Measurements from ENCODE around the gene IFT20. TPM values are rescaled to one million over a fixed set of nuclear protein-coding genes. Genes with fewer than 3 reads are reported as not detected.

IFT20 gene
- total and polyA plus RNA-seq, 11 donors = 7.9 to 18.9 (median 11.1) TPM

GRCh38 chr17:28372203-28372944, 37.1 kb upstream of the IFT20 start:
- Histone ChIP-seq H3K4me3 (peak overlapping the region; percentile 47 to 85 (median 64)), H3K36me3 (peaks cover 0 to 4% (median 0%) of the 10 kb centered on the region in 9 donors), H3K27ac (peak overlapping the region in 11 of 12 donors; percentile 62 to 86 (median 78)), H3K9me3 (no peaks in the 10 kb centered on the region), H3K4me1 (peaks cover 7 to 39% (median 25%) of the 10 kb centered on the region in 12 donors), H3K27me3 (no peaks in the 10 kb centered on the region)
- 8 to 18% (median 13%) methylated on average over 30 to 53 of the region's 53 CpGs for WGBS, 4 donors
- intact Hi-C loops (cut with DNase I) = loop anchor here in 1 of 10 donors (10.0 kb wide), 1 partner anchor 58 kb away; the partner anchor contains the start of gene TMEM97
- TF ChIP-seq POLR2A (IDR thresholded peaks at IDR 0.05) = no peak
- ATAC-seq (peak in 2 of 4 donors; percentile 0 to 2), DNase-seq (no peak)

GRCh38 chr17:28371245-28372202, 36.3 kb upstream of the IFT20 start, which contains the start of gene SARM1:
Gene SARM1, plus strand, starts transcription at chr17:28371694. Its CDS starts 339 bp downstream, at chr17:28372033.
- peak; percentile 91 to 95 (median 92) for DNase-seq
- H3K27ac ChIP-seq = peak within 1 kb of the TSS; percentile 47 to 86 (median 78)
- 0 to 1% (median 1%) methylated on average over 48 to 80 of the region's 80 CpGs for WGBS, 4 donors
- peaks cover 0 to 6% (median 0%) of the 10 kb centered on the region in 9 donors for H3K36me3 ChIP-seq
- ATAC-seq = peak; percentile 78 to 90 (median 82)
- peaks cover 7 to 39% (median 25%) of the 10 kb centered on the region in 12 donors for H3K4me1 ChIP-seq
- TF ChIP-seq POLR2A (IDR thresholded peaks at IDR 0.05) = peak in 1 of 2 donors; percentile 27
- TF ChIP-seq CTCF (IDR thresholded peaks at IDR 0.05) = no peak
- intact Hi-C loops (cut with DNase I) = loop anchor here in 1 of 10 donors (10.0 kb wide), 1 partner anchor 57 kb away; the partner anchor contains the start of gene TMEM97
- H3K9me3 ChIP-seq = no peaks in the 10 kb centered on the region
- H3K4me3 ChIP-seq = peak within 1 kb of the TSS; percentile 47 to 85 (median 64)
- no peaks in the 10 kb centered on the region for H3K27me3 ChIP-seq

GRCh38 chr17:28370744-28371103, 35.5 kb upstream of the IFT20 start:
- intact Hi-C loops (cut with DNase I) = loop anchor here in 1 of 10 donors (10.0 kb wide), 1 partner anchor 56 kb away; the partner anchor contains the start of gene TMEM97
- ATAC-seq = no peak
- Histone ChIP-seq H3K27ac (peak overlapping the region; percentile 47 to 86 (median 78)), H3K4me3 (peak overlapping the region in 10 of 12 donors; percentile 47 to 85 (median 64)), H3K4me1 (peaks cover 7 to 39% (median 25%) of the 10 kb centered on the region in 12 donors), H3K9me3 (no peaks in the 10 kb centered on the region), H3K36me3 (peaks cover 0 to 6% (median 0%) of the 10 kb centered on the region in 9 donors), H3K27me3 (no peaks in the 10 kb centered on the region)
- DNase-seq = no peak
- WGBS, 4 donors = 79 to 87% (median 81%) methylated on average over 1 of the region's 1 CpG
- TF ChIP-seq POLR2A (IDR thresholded peaks at IDR 0.05) (no peak), CTCF (IDR thresholded peaks at IDR 0.05) (no peak)

GRCh38 chr17:28370035-28370743, 34.9 kb upstream of the IFT20 start, which contains the start of gene VTN:
Gene VTN, minus strand, starts transcription at chr17:28370307. Its CDS starts 104 bp downstream, at chr17:28370203.
- 29 to 33% (median 32%) methylated on average over 8 of the region's 8 CpGs for WGBS, 4 donors
- no peaks in the 10 kb centered on the region for H3K27me3 ChIP-seq
- TF ChIP-seq CTCF (IDR thresholded peaks at IDR 0.05) = no peak
- TF ChIP-seq POLR2A (IDR thresholded peaks at IDR 0.05) = no peak
- ATAC-seq (peak; percentile 50 to 70 (median 58)), DNase-seq (peak in 4 of 5 donors; percentile 66 to 87 (median 70))
- H3K9me3 ChIP-seq = no peaks in the 10 kb centered on the region
- peaks cover 7 to 39% (median 25%) of the 10 kb centered on the region in 12 donors for H3K4me1 ChIP-seq
- peaks cover 0 to 6% (median 0%) of the 10 kb centered on the region in 9 donors for H3K36me3 ChIP-seq
- peak within 1 kb of the TSS in 10 of 12 donors; percentile 47 to 85 (median 64) for H3K4me3 ChIP-seq
- peak within 1 kb of the TSS; percentile 47 to 86 (median 78) for H3K27ac ChIP-seq
- intact Hi-C loops (cut with DNase I) = loop anchor here in 1 of 10 donors (10.0 kb wide), 1 partner anchor 55 kb away; the partner anchor contains the start of gene TMEM97
